Fibroblast of lung (primary cell): ENCODE data around the gene TREH. TPM values are rescaled to one million over a fixed set of nuclear protein-coding genes. Genes with fewer than 3 reads are reported as not detected.

Experiments
- DNase-seq, 2 donors: peaks; one replicate each; pipeline versions ENCODE4 v3.0.0 to v3.0.0-alpha.2; 2010; ENCODE audit warnings: low read depth in 2 of 2
- H2AFZ ChIP-seq: 2 replicates; pipeline ENCODE4 v1.5.1; 2012; ENCODE audit warnings: low read length, control low read depth, inconsistent platforms
- H3K27ac ChIP-seq: 2 replicates; pipeline ENCODE4 v1.5.1; 2011; ENCODE audit warnings: low read length, control low read depth; ENCODE audit not compliant: insufficient read depth
- H3K27me3 ChIP-seq: 2 replicates; pipeline ENCODE4 v1.5.1; 2011; ENCODE audit warnings: mild to moderate bottlenecking, low read length; ENCODE audit not compliant: control insufficient read depth, insufficient read depth
- H3K36me3 ChIP-seq: 2 replicates; pipeline ENCODE4 v1.5.1; 2011; ENCODE audit warnings: low read length; ENCODE audit not compliant: control insufficient read depth, insufficient read depth
- H3K4me1 ChIP-seq: 2 replicates; pipeline ENCODE4 v1.5.1; 2011; ENCODE audit warnings: low read length; ENCODE audit not compliant: control insufficient read depth, insufficient read depth; ENCODE audit errors: extremely low read depth
- H3K4me2 ChIP-seq: 2 replicates; pipeline ENCODE4 v1.5.1; 2011; ENCODE audit warnings: low read length, control low read depth; ENCODE audit not compliant: insufficient read depth; ENCODE audit errors: extremely low read depth
- H3K4me3 ChIP-seq, 4 experiments: fragments of 200-600 bp in 1 of 4; sonication (generic) in 1 of 4; replicated peaks in 1 of 4; 2 replicates each; pipeline ENCODE4 v1.5.1; 2011 to 2016; ENCODE audit warnings: low read length in 4 of 4, low read depth in 3 of 4, mild to moderate bottlenecking in 3 of 4, control low read depth in 2 of 4, inconsistent platforms in 1 of 4, mixed read lengths in 1 of 4; ENCODE audit not compliant: insufficient read depth in 1 of 4; ENCODE audit errors: control extremely low read depth in 1 of 4
- H3K79me2 ChIP-seq: 2 replicates; pipeline ENCODE4 v1.5.1; 2012; ENCODE audit warnings: mild to moderate bottlenecking, low read length, inconsistent platforms; ENCODE audit not compliant: control insufficient read depth, insufficient read depth
- H3K9ac ChIP-seq: 2 replicates; pipeline ENCODE4 v1.5.1; 2011; ENCODE audit warnings: mild to moderate bottlenecking, low read length, control low read depth; ENCODE audit not compliant: insufficient read depth
- H3K9me3 ChIP-seq: 2 replicates; pipeline ENCODE4 v1.5.1; 2012; ENCODE audit warnings: low read depth, low read length; ENCODE audit not compliant: control insufficient read depth, insufficient read depth
- H4K20me1 ChIP-seq: 2 replicates; pipeline ENCODE4 v1.5.1; 2011; ENCODE audit warnings: low read length; ENCODE audit not compliant: control insufficient read depth, insufficient read depth; ENCODE audit errors: extremely low read depth
- CTCF ChIP-seq, 2 donors: IDR thresholded peaks in 1 of 2; conservative IDR thresholded peaks in 1 of 2; 1 replicate in 1 of 2; 2 replicates in 1 of 2; pipeline ENCODE4 v1.5.1; 2011 to 2012; ENCODE audit warnings: low read length in 2 of 2, control low read depth in 1 of 2, inconsistent platforms in 1 of 2, low read depth in 1 of 2, mild to moderate bottlenecking in 1 of 2
- EZH2 ChIP-seq: IDR thresholded peaks from 2 replicates; pipeline ENCODE4 v1.5.1; 2012; ENCODE audit warnings: low read length, control low read depth, mild to moderate bottlenecking; ENCODE audit errors: missing control alignments
- polyA plus RNA-seq, 2 donors: library from polyadenylated mRNA; depleted of rRNA in 1 of 2; stranded (reverse) in 1 of 2; unstranded in 1 of 2; fragments of >200 nt; gene quantifications; 2 replicates each; pipeline ENCODE4 v1.2.1, GENCODE V29; 2011 to 2012; ENCODE audit warnings: missing spikeins in 1 of 2
- total RNA-seq: library from RNA; depleted of rRNA; stranded (reverse); fragments of >200 nt; gene quantifications from 2 replicates; pipeline ENCODE4 v1.2.1, GENCODE V29; 2014

TREH gene
- total and polyA plus RNA-seq, 2 donors (not counting 1 experiment from before 2014, with no cell fraction given), result not detected

DNA sequence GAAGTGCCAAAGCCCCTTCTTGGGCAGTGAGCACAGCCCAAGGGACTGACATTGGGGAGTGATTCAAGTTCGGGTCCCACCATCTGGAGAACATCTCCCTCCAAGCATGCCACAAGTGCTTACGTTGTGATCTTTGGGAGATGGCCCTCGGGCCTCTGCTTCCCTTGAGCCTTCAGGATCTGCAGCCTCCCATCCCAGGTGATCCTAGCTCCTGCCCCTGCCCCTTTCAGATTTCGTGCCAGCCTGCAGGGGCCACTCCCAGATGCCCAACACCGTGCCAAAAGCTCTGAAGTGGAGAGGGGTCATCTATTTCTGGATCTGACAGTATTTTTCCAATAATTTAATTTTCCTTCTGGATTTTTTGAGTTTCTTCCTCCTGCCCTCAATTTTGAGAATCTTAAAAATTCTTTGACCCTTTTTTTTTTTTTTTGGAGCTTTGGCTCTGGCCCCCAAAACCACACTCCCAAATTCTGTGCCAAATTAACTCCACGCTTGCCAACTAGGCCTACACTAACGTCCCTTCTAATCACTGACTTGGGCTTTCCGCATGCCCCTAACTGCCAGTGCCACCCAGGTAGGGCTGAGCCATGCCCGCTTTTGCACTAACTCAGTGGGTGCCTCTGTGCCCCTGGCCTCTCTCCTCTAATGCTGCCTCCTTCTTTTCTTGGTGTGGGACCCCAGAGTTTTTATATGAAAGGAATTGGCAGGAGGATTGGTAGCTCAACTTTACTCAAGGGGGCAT, 46.7 kb downstream of the TREH start:
- Histone ChIP-seq H4K20me1 (no peaks in the 10 kb centered on the region), H3K79me2 (peaks cover 4% of the 10 kb centered on the region), H3K27ac (no peak overlapping the region), H3K4me3 (no peak overlapping the region), H3K27me3 (no peaks in the 10 kb centered on the region), H3K36me3 (peaks cover 50% of the 10 kb centered on the region), H2AFZ (no peak overlapping the region), H3K9ac (no peak overlapping the region), H3K9me3 (no peaks in the 10 kb centered on the region), H3K4me1 (peaks cover 35% of the 10 kb centered on the region), H3K4me2 (no peak overlapping the region)
- no peak for DNase-seq
- TF ChIP-seq EZH2 (no peak), CTCF (conservative IDR thresholded peaks at IDR 0.05 in 1 of 2, IDR thresholded peaks at IDR 0.05 in 1 of 2; ENCODE audit: low read depth in 1 of 2, low read length in 2 of 2) (no peak)

- H3K9me3 ChIP-seq, result no peaks in the 10 kb centered on the region
- no peaks in the 10 kb centered on the region for H3K27me3 ChIP-seq
- peaks cover 54% of the 10 kb centered on the region for H3K36me3 ChIP-seq
- TF ChIP-seq EZH2 (no peak), CTCF (conservative IDR thresholded peaks at IDR 0.05 in 1 of 2, IDR thresholded peaks at IDR 0.05 in 1 of 2; ENCODE audit: low read depth in 1 of 2, low read length in 2 of 2) (no peak)
- H3K27ac ChIP-seq, result no peak overlapping the region
- H4K20me1 ChIP-seq, result no peaks in the 10 kb centered on the region
- no peak overlapping the region for H3K4me2 ChIP-seq
- peaks cover 26% of the 10 kb centered on the region for H3K4me1 ChIP-seq
- peaks cover 4% of the 10 kb centered on the region for H3K79me2 ChIP-seq
- DNase-seq, result no peak
- no peak overlapping the region for H3K9ac ChIP-seq
- H3K4me3 ChIP-seq, result no peak overlapping the region
- H2AFZ ChIP-seq, result no peak overlapping the region
These were observed 48.1 kb downstream of the TREH start for GRCh38 chr11:118631142-118631909.

- no peak overlapping the region for H3K4me2 ChIP-seq
- no peak for DNase-seq
- no peak overlapping the region for H3K4me3 ChIP-seq
- peaks cover 18% of the 10 kb centered on the region for H3K4me1 ChIP-seq
- peaks cover 53% of the 10 kb centered on the region for H3K36me3 ChIP-seq
- TF ChIP-seq CTCF (conservative IDR thresholded peaks at IDR 0.05 in 1 of 2, IDR thresholded peaks at IDR 0.05 in 1 of 2; ENCODE audit: low read depth in 1 of 2, low read length in 2 of 2) (no peak), EZH2 (no peak)
- H2AFZ ChIP-seq, result no peak overlapping the region
- no peaks in the 10 kb centered on the region for H3K9me3 ChIP-seq
- no peak overlapping the region for H3K27ac ChIP-seq
- no peaks in the 10 kb centered on the region for H3K27me3 ChIP-seq
- peaks cover 5% of the 10 kb centered on the region for H3K79me2 ChIP-seq
- H3K9ac ChIP-seq, result no peak overlapping the region
- no peaks in the 10 kb centered on the region for H4K20me1 ChIP-seq
These were observed 49.4 kb downstream of the TREH start for GRCh38 chr11:118629761-118630661.
